K562 (cell line): ENCODE results near the gene CCDC201. TPM values are rescaled to one million over a fixed set of nuclear protein-coding genes. Genes with fewer than 3 reads are reported as not detected.

Source experiments
- ATAC-seq: fragments of 200-7000 bp; cut with Tn5 transposase; 3 replicates; pipeline ENCODE4 v1.9.1; 2020; ENCODE audit warnings: moderate library complexity
- BruUV-seq: library from RNA; stranded (reverse); fragments of 400-500 nt; replicated peaks from 2 replicates; lab custom pipeline; 2021; lab: Mats Ljungman, UMichigan
- CTCF ChIA-PET: fragments of 300-600 bp; formaldehyde crosslinking; extraction: SDS; loops from one replicate; lab custom pipeline; 2021; ENCODE audit warnings: low intra/inter-chr PET ratio; lab: Yijun Ruan, JAX
- POLR2A ChIA-PET: fragments of 300-600, 350-650 bp; sonication (Branson Sonifier 250); formaldehyde crosslinking; extraction: SDS; loops from one replicate; lab custom pipeline; 2021; ENCODE audit warnings: antibody characterized with exemption, inconsistent platforms; lab: Yijun Ruan, JAX
- DNase-seq, 4 experiments: peaks; one replicate each; pipeline versions ENCODE4 v3.0.0 to v3.0.0-alpha.2; 2011 to 2018; ENCODE audit warnings: low spot score in 3 of 4, mixed read lengths in 3 of 4; ENCODE audit errors: extremely low read depth in 1 of 4
- FAIRE-seq: peaks from 2 replicates; lab custom pipeline; 2011; peaks lifted over from hg19 to GRCh38; lab: Jason Lieb, UNC
- H2AFZ ChIP-seq: 2 replicates; pipeline ENCODE4 v1.6.0; 2011; ENCODE audit warnings: low read depth, low read length, control low read depth, inconsistent platforms
- H3K27ac ChIP-seq: fragments of 200-600 bp; 3 replicates; pipeline ENCODE4 v1.8.0; 2011; ENCODE audit warnings: low read depth, mild to moderate bottlenecking, control low read depth, inconsistent platforms, low read length, moderate library complexity, mixed read lengths; ENCODE audit errors: extremely low read depth
- H3K27me3 ChIP-seq, 2 experiments: fragments of 300-600 bp in 1 of 2; 2 replicates in 1 of 2; 3 replicates in 1 of 2; pipeline versions ENCODE4 v1.6.0 to v1.8.0; 2011; ENCODE audit warnings: inconsistent platforms in 2 of 2, low read length in 2 of 2, mild to moderate bottlenecking in 1 of 2, mixed read lengths in 1 of 2, moderate library complexity in 1 of 2; ENCODE audit not compliant: control insufficient read depth in 2 of 2, insufficient read depth in 2 of 2
- H3K36me3 ChIP-seq: fragments of 300-600 bp; 3 replicates; pipeline ENCODE4 v1.8.0; 2011; ENCODE audit warnings: mild to moderate bottlenecking, low read length, inconsistent platforms; ENCODE audit not compliant: control insufficient read depth, insufficient read depth
- H3K4me1 ChIP-seq, 2 experiments: fragments of 200-600 bp in 1 of 2; replicated peaks in 1 of 2; 2 replicates in 1 of 2; 3 replicates in 1 of 2; pipeline versions ENCODE4 v1.5.1 to v1.8.0; 2011; ENCODE audit warnings: inconsistent platforms in 2 of 2, low read length in 2 of 2, mild to moderate bottlenecking in 1 of 2, mixed read lengths in 1 of 2, moderate library complexity in 1 of 2; ENCODE audit not compliant: control insufficient read depth in 2 of 2, insufficient read depth in 2 of 2
- H3K4me2 ChIP-seq: 2 replicates; pipeline ENCODE4 v1.6.1; 2011; ENCODE audit warnings: low read length, control low read depth, inconsistent platforms, mixed read lengths; ENCODE audit not compliant: insufficient read depth
- H3K4me3 ChIP-seq: fragments of 200-600 bp; sonication (generic), shearing (Covaris generic); 2 replicates; pipeline ENCODE4 v1.5.1; 2016; ENCODE audit warnings: control low read depth, inconsistent platforms
- H3K79me2 ChIP-seq: fragments of 200-600 bp; 3 replicates; pipeline ENCODE4 v1.8.0; 2011; ENCODE audit warnings: low read length, inconsistent platforms; ENCODE audit not compliant: control insufficient read depth, insufficient read depth
- H3K9ac ChIP-seq, 2 experiments: 2 replicates each; pipeline versions ENCODE4 v1.6.0 to v1.6.1; 2011; ENCODE audit warnings: low read depth in 2 of 2, low read length in 2 of 2, control low read depth in 1 of 2, inconsistent platforms in 1 of 2, mild to moderate bottlenecking in 1 of 2, mixed read lengths in 1 of 2; ENCODE audit not compliant: insufficient read depth in 1 of 2
- H3K9me1 ChIP-seq: one replicate; pipeline ENCODE4 v1.6.0; 2011; ENCODE audit warnings: inconsistent platforms, mild to moderate bottlenecking, low read length, moderate library complexity; ENCODE audit not compliant: control insufficient read depth, insufficient read depth
- H3K9me3 ChIP-seq: replicated peaks from 2 replicates; pipeline ENCODE4 v1.5.1; 2011; ENCODE audit warnings: low read depth, low read length, inconsistent platforms; ENCODE audit not compliant: control insufficient read depth, insufficient read depth
- H4K20me1 ChIP-seq: replicated peaks from 2 replicates; pipeline ENCODE4 v1.6.1; 2011; ENCODE audit warnings: low read length, inconsistent platforms, mixed read lengths; ENCODE audit not compliant: control insufficient read depth, insufficient read depth
- KDM2B ChIP-seq: fragments of 250-450 bp; sonication (Bioruptor Pico); IDR thresholded peaks from 2 replicates; pipeline ENCODE4 v1.8.0; 2021; ENCODE audit warnings: mild to moderate bottlenecking, moderate library complexity
- MTA1 ChIP-seq: fragments of 450-650 bp; IDR thresholded peaks from 2 replicates; pipeline ENCODE4 v1.6.1; 2017; ENCODE audit warnings: borderline replicate concordance
- SMAD2 ChIP-seq: fragments of 150-350 bp; IDR thresholded peaks from 2 replicates; pipeline ENCODE4 v1.6.1; 2014; ENCODE audit warnings: low read depth, mild to moderate bottlenecking, low read length
- SNIP1 ChIP-seq: fragments of 450-650 bp; IDR thresholded peaks from 2 replicates; pipeline ENCODE4 v1.7.1; 2017; ENCODE audit warnings: low read depth, mild to moderate bottlenecking
- SRSF9 ChIP-seq: fragments of 200-400 bp; formaldehyde crosslinking; IDR thresholded peaks from 2 replicates; pipeline ENCODE4 v1.6.1; 2017; ENCODE audit warnings: low read depth, low read length, borderline replicate concordance
- TRIM28 ChIP-seq: fragments of 450-650 bp; IDR thresholded peaks from 2 replicates; pipeline ENCODE4 v1.6.1; 2017
- ZKSCAN8 ChIP-seq: fragments of 200-800 bp; sonication (Bioruptor generic); IDR thresholded peaks from 2 replicates; pipeline ENCODE4 v1.6.1; 2016; ENCODE audit warnings: missing genetic modification characterization, missing compliant biosample characterization
- ZNF124 ChIP-seq: sonication (generic); formaldehyde crosslinking; IDR thresholded peaks from 2 replicates; pipeline ENCODE4 v1.8.1; 2022; ENCODE audit warnings: missing genetic modification reagents
- ZNF212 ChIP-seq: fragments of 450-650 bp; formaldehyde crosslinking; IDR thresholded peaks from 2 replicates; pipeline ENCODE4 v1.4.0; 2020; ENCODE audit warnings: mild to moderate bottlenecking
- WGBS: fragments of 100-300 bp; shearing (Covaris generic); methylation state at CpG from one replicate; pipeline ENCODE4 v1.1.6; 2016; ENCODE audit warnings: low coverage, mixed read lengths; ENCODE audit not compliant: insufficient coverage; ENCODE audit errors: missing lambda C conversion rate; 5-methylcytosine and 5-hydroxymethylcytosine counted together
- in situ Hi-C: fragments of 300-500 bp; cut with MboI; formaldehyde crosslinking; loops from 4 replicates; pipeline ENCODE4 v1.15.0; 2018; ENCODE audit warnings: inconsistent platforms, mixed read lengths
- intact Hi-C: fragments of 100-400 bp; cut with micrococcal nuclease; formaldehyde crosslinking; loops from 2 replicates; pipeline ENCODE4 v1.14.2; 2022
- polyA plus RNA-seq, 8 experiments: library from polyadenylated mRNA; depleted of rRNA in 4 of 8; stranded (reverse) in 5 of 8; unstranded in 3 of 8; fragments of >200 nt; fragmentation: Nextera tagmentation in 2 of 8; fragmentation: Illumina TruSeq in 1 of 8; extraction: Ambion mirVana in 2 of 8; extraction: Trizol in 1 of 8; gene quantifications; 2 replicates each; pipeline versions ENCODE4 v1.2.1 to v1.2.3, GENCODE V29; 2011 to 2014; ENCODE audit warnings: inconsistent platforms in 1 of 8, missing spikeins in 1 of 8
- total RNA-seq, 7 experiments: library from RNA; depleted of rRNA in 6 of 7; stranded (reverse); fragments of >200 nt in 6 of 7; fragmentation: Illumina TruSeq in 2 of 7; extraction: Trizol in 2 of 7; gene quantifications; 2 replicates each; pipeline versions ENCODE4 v1.2.1 to v1.2.3, GENCODE V29; 2011 to 2021; ENCODE audit warnings: low replicate concordance in 1 of 7
- TF ChIP-seq, protein P1 (sequence below): fragments of 450-650 bp; IDR thresholded peaks from 2 replicates; pipeline ENCODE4 v1.6.1; 2016; ENCODE audit warnings: mild to moderate bottlenecking, moderate library complexity

Gene CCDC201
- total and polyA plus RNA-seq, 9 of the 15 experiments (the other 6 are each of a cell fraction or from before 2014, with no cell fraction given), result not detected

DNA sequence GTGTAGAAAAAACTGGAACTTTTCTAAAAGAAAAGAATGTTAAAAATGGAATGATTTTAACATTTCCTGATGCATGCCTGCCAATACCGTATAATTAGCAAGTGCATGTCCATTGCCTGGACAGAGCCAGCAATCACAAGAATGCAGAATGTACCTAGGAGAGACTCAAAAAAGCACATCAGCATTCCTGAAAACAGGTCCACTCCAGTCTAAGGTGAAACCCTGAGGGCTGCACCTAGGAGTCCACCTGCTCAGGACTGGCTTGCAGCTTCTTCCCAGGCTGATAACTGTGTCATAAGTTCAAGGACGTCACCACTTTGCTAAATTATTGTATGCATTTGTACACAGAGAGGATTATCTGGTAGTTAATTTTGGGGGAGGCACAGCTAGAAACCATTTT, 5.4 kb downstream of the CCDC201 start:
- no peak for FAIRE-seq
- WGBS, result 0% methylated on average over 2 of the region's 2 CpGs
- H3K4me2 ChIP-seq, result no peak overlapping the region
- CTCF ChIA-PET, result no interaction called here
- no peak overlapping the region for H3K4me3 ChIP-seq
- no peak overlapping the region for H3K27ac ChIP-seq
- intact Hi-C loops, result no loop called here
- H3K27me3 ChIP-seq, result peaks cover 0 to 29% of the 10 kb centered on the region in 2 experiments; a peak in 2 of 5 replicates
- no peaks in the 10 kb centered on the region for H3K79me2 ChIP-seq
- ATAC-seq, result no peak
- H3K4me1 ChIP-seq, result no peaks in the 10 kb centered on the region
- H3K9ac ChIP-seq, result no peak overlapping the region
- POLR2A ChIA-PET, result no interaction called here
- BruUV-seq, result no TSS peak
- TF ChIP-seq, protein P1, sequence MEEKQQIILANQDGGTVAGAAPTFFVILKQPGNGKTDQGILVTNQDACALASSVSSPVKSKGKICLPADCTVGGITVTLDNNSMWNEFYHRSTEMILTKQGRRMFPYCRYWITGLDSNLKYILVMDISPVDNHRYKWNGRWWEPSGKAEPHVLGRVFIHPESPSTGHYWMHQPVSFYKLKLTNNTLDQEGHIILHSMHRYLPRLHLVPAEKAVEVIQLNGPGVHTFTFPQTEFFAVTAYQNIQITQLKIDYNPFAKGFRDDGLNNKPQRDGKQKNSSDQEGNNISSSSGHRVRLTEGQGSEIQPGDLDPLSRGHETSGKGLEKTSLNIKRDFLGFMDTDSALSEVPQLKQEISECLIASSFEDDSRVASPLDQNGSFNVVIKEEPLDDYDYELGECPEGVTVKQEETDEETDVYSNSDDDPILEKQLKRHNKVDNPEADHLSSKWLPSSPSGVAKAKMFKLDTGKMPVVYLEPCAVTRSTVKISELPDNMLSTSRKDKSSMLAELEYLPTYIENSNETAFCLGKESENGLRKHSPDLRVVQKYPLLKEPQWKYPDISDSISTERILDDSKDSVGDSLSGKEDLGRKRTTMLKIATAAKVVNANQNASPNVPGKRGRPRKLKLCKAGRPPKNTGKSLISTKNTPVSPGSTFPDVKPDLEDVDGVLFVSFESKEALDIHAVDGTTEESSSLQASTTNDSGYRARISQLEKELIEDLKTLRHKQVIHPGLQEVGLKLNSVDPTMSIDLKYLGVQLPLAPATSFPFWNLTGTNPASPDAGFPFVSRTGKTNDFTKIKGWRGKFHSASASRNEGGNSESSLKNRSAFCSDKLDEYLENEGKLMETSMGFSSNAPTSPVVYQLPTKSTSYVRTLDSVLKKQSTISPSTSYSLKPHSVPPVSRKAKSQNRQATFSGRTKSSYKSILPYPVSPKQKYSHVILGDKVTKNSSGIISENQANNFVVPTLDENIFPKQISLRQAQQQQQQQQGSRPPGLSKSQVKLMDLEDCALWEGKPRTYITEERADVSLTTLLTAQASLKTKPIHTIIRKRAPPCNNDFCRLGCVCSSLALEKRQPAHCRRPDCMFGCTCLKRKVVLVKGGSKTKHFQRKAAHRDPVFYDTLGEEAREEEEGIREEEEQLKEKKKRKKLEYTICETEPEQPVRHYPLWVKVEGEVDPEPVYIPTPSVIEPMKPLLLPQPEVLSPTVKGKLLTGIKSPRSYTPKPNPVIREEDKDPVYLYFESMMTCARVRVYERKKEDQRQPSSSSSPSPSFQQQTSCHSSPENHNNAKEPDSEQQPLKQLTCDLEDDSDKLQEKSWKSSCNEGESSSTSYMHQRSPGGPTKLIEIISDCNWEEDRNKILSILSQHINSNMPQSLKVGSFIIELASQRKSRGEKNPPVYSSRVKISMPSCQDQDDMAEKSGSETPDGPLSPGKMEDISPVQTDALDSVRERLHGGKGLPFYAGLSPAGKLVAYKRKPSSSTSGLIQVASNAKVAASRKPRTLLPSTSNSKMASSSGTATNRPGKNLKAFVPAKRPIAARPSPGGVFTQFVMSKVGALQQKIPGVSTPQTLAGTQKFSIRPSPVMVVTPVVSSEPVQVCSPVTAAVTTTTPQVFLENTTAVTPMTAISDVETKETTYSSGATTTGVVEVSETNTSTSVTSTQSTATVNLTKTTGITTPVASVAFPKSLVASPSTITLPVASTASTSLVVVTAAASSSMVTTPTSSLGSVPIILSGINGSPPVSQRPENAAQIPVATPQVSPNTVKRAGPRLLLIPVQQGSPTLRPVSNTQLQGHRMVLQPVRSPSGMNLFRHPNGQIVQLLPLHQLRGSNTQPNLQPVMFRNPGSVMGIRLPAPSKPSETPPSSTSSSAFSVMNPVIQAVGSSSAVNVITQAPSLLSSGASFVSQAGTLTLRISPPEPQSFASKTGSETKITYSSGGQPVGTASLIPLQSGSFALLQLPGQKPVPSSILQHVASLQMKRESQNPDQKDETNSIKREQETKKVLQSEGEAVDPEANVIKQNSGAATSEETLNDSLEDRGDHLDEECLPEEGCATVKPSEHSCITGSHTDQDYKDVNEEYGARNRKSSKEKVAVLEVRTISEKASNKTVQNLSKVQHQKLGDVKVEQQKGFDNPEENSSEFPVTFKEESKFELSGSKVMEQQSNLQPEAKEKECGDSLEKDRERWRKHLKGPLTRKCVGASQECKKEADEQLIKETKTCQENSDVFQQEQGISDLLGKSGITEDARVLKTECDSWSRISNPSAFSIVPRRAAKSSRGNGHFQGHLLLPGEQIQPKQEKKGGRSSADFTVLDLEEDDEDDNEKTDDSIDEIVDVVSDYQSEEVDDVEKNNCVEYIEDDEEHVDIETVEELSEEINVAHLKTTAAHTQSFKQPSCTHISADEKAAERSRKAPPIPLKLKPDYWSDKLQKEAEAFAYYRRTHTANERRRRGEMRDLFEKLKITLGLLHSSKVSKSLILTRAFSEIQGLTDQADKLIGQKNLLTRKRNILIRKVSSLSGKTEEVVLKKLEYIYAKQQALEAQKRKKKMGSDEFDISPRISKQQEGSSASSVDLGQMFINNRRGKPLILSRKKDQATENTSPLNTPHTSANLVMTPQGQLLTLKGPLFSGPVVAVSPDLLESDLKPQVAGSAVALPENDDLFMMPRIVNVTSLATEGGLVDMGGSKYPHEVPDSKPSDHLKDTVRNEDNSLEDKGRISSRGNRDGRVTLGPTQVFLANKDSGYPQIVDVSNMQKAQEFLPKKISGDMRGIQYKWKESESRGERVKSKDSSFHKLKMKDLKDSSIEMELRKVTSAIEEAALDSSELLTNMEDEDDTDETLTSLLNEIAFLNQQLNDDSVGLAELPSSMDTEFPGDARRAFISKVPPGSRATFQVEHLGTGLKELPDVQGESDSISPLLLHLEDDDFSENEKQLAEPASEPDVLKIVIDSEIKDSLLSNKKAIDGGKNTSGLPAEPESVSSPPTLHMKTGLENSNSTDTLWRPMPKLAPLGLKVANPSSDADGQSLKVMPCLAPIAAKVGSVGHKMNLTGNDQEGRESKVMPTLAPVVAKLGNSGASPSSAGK, result no peak
- TF ChIP-seq SMAD2 (no peak), KDM2B (CRISPR knock-in tag) (no peak), ZNF212 (CRISPR knock-in tag) (no peak), ZNF124 (CRISPR knock-in tag) (no peak), ZKSCAN8 (no peak), TRIM28 (no peak), SRSF9 (no peak), SNIP1 (no peak), MTA1 (no peak)
- no peaks in the 10 kb centered on the region for H4K20me1 ChIP-seq
- DNase-seq, result no peak
- H3K9me3 ChIP-seq, result no peaks in the 10 kb centered on the region
- in situ Hi-C loops, result loop anchor here (25.0 kb wide), 1 partner anchor 705 kb away; the partner anchor contains the start of gene RAMP3
- no peaks in the 10 kb centered on the region for H3K9me1 ChIP-seq
- no peak overlapping the region for H2AFZ ChIP-seq
- no peaks in the 10 kb centered on the region for H3K36me3 ChIP-seq
